Mesenteric fat pad (tissue), 1 donor: ENCODE measurements around the gene TMEM88. TPM values are rescaled to one million over a fixed set of nuclear protein-coding genes. Genes with fewer than 3 reads are reported as not detected.

ENCODE experiments used
- DNase-seq: peaks from one replicate; pipeline ENCODE4 v3.0.0-alpha.2; 2020; ENCODE audit warnings: low spot score
- total RNA-seq: library from RNA; stranded (reverse); fragmentation: NEBNext Ultra II Directional; extraction: Animal tissue kit (Norgen Biotek cat#: 25700); gene quantifications from one replicate; pipeline ENCODE4 v1.2.1, GENCODE V29; 2021
- donor health status: DM: yes; HTN: yes; CAD: no.

The TMEM88 gene
- total RNA-seq, 1 donor from 2014 or later, result 34.2 TPM

DNA sequence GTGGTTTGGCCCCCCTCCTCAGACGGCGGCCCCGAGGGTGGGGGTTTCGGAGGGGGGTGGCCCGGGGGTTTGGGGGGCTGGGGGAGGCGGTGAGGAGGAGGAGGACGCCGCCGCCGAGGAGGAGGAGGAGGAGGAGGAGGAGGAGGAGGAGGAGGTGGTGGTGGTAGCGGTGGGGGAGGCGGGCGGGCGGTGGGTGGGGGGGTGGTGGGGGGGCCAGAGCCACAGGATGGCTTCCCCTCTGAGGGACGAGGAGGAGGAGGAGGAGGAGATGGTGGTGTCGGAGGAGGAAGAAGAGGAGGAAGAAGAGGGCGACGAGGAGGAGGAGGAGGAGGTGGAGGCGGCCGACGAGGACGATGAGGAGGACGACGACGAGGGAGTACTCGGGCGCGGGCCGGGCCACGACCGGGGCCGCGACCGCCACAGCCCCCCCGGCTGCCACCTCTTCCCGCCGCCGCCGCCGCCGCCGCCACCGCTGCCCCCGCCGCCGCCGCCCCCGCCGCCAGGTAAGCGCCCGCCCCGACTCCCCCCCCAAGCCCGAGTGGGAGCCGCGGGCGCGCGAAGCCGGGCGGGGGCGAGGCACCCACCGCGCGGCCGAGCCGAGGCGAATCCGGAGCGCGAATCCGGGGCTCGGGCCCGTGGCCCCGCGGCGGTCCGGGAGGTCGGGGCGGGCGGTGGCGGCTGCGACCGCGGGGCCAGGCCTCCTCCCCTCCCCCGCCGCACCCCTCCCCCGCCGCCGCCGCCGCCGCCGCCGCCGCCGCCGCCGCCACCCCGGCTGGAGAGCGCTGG is 29.9 kb downstream of the TMEM88 start:
- DNase-seq, result no peak

DNA sequence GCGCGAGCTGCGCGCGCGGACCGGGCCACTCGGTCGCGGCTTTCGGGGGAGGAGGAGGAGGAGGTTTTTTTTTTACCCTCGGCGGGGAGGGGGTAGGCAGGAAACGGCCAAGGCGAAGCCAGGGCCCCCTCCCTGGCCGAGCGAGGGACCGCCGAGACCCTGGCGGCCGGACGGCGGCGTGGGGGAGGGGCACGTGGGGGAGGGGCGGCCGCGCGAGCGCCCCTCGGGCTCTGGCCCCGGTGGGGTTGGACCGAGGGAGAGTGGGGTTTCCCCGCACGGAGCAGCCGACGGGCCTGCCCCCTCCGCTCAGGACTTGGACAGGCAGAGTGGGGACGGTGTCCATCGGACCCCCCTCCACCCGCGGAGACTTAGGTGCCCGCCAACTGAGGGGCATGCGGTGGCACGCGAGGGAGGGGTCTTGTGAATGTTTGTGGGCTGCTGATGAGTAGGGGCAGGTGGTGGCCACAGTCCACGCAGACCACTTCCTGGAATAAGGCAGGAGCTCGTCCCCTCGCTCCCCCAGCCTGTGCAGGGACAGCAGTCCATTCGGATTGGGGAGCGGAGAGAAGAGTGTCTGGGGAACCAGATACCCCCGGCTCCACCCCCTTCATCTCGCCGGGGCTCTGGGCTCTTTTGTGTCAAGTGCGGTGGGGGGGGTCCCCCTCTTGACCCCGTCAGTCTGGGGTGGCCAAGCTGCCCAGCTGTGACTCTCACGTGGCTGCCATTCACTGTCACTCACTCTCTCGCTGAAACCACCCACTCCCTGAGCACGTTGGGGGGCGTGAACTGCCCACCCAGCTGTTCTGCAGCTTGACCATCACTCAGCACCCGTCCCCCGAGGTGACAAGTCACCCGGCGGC is 30.7 kb downstream of the TMEM88 start:
- DNase-seq, result no peak

DNA sequence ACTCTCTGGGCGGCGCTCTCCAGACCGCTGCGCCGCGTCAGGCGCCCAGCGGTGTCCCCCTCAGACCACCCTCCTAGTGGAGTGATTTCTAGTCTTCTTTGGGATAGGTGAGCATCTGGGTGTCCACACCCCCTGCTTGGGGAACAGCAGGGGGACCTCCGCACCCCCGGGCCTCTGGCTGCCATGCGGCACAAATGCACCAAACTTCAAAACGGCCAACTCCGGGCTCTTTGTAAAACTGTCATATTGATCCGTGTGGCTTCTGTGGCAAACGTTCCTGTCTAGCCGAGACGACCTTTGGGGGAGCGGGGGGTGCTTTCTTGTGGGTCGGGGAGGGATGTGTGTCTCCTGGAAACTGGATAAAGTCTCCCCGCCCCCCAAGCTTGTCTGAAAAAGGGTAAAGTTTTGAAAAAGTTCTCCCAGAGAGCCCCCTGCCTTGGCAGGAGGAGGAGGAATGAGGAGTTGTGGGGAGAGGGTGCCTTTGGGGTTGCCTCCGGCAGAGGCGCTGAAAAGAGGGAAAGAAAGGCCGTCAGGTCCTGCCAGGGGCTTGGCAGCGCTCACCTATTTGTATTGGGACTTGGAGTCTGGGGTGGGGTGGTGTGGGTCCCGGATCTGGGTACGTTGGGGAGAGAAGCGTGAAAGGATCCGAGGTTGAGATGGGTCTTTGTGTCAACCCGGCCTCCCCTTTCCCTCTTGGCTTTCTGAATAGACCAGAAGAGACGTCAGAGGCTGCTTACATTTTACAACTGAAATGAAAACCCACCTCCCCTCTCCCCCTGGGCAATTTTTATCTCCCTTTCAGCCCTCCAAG is 31.6 kb downstream of the TMEM88 start:
- no peak for DNase-seq

DNA sequence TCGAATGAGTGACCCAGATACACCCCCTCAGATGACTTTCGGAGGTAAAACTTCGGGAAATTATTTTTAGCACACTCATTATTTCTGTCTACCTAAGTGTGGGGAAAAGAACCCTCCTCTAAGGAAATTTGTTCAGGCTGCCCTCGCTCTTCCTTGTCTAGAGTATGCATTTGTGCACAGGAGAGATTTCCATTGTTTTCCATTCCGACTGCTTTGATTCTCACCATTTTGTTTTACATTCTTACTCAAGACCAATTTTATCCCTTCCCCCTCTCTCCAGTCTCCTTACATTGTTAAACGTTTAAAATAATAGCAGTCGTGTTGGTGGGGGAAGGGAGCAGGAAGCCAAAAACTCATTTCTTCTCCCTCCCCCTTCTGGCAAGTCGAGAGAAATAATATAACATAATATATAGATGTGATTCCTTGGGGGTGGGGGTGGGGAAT is 32.2 kb downstream of the TMEM88 start:
- no peak for DNase-seq

DNA sequence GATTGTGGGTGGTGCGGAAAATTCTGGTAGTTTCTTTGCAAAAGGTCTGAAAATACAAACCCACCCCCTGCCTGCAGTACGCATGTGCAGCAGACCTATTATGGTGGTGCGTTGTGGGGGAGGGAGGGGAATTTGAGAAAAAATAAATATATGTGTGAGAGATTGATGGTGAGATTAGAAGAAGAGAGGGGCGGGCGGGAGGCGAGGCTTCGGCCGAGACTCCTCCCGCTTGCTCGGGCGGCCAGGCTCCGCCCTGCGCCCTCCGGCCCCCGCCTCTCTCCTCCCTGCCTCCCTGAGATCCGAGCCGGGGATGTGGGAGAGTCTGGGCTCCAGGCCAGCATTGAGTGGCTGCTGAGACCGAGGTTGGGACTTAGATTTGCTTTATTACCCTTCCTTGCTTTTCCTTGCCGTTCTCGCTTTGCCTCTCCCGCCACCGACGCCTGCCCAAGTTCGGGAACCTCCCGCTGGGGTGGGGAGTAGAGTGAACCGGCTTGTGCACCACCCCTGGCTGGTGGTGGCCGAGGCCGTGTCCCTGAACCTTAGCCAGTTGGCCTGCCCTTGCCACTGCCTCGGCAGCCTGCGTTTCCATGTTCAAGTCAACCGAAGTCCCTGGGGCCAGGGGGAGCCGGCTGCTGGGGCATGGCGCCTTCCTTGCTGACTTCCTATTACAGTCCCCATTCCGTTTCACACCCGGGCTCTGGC is 32.8 kb downstream of the TMEM88 start:
- DNase-seq, result peak; percentile 94

DNA sequence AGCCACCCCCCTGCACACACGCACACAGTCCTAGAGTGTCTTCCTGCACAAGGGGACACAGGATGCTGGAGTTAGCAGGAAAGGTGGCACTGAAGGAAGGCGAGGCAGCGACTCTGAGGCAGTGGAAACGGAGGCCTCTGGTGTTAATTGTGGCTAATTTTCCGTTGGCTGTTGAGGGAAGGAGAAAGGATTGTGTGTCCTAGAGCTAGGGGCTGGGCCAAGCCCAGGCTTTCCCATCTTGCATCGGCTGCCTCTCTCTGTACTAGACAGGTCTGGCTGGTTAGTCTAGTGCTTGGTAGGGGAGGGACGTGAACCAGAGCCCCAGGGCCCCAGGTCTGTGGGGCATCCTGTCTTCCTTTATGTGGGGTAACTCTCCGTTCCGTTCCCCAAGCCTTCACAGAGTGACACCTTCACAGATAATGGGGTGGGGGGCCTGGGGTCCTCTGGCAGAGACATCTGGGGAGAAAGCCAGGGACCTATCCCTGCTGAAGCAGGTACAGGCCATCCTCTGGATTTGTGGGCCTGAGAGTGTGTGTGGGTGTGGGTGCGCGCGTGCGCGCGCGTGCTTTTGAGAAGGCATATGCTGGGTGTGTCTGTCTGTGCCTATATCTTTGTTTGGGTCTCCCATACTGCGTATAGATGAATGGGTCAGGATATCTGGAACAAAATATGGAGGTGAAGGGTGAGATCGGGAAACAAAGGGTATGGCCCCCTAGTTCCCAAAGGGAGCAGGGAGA is 33.5 kb downstream of the TMEM88 start, which contains the start of gene CHD3:
Gene CHD3, plus strand, starts transcription at position 606 of the 737 bp plus-strand sequence. CDS start 212 bp downstream, outside the sequence.
- no peak for DNase-seq

DNA sequence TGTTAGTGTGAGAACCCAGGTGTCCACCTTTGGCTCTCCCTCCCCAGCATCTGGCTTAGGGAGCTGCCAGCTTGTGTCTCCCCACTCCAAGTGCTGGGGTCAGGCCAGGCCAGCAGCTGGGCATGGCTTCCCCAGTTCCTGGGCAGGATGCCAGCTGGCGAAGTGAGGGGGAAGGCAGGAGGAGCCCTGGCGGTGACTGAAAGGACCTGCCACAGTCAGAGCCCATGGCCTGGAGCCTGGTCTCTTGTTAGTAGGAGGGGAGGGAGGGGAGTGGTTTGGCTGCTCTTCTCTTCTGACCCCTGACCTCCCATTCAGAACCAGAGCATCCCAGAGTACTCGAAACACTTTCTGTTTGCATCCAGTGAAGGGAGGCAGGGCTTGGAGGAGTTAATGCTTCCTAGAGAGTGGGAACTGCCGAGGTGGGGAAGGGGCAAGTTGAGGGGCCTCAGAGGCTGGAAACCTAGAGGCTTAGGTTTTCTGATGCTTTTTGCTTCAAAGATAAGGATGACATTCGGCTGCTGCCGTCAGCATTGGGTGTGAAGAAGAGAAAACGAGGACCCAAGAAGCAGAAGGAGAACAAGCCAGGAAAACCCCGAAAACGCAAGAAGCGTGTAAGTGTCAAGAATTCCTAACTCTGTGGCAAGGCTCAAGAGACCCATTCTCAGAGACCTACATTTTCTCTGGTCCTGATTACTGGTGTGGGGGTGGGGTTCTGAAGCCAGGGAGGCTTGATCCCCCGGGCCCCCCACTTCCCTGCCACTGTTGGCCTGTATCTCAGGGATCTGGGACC is 34.5 kb downstream of the TMEM88 start:
- peak; percentile 98 for DNase-seq

DNA sequence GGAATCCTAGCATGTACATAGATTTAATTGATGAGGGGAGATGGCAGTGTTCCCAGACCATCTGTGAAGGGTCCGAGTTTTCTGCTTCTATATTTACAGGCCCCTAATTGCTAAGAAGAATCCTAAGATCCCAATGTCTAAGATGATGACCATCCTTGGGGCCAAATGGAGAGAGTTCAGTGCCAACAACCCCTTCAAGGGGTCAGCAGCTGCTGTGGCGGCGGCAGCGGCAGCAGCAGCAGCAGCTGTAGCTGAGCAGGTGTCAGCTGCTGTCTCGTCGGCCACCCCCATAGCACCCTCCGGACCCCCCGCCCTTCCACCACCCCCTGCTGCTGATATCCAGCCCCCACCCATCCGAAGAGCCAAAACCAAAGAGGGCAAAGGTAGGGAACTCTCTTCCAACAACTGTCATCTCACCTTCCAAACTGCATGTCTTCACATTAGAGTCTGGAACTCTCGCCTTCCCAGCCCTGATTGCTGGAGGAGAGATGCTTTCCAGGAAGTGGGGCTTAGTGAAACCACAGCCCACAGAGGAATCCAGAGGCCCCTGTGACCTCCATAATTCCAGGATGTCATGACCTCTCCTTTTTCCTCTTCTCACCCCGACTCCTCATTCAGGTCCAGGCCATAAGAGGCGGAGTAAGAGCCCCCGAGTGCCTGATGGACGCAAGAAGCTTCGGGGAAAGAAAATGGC is 38.5 kb downstream of the TMEM88 start:
- no peak for DNase-seq

DNA sequence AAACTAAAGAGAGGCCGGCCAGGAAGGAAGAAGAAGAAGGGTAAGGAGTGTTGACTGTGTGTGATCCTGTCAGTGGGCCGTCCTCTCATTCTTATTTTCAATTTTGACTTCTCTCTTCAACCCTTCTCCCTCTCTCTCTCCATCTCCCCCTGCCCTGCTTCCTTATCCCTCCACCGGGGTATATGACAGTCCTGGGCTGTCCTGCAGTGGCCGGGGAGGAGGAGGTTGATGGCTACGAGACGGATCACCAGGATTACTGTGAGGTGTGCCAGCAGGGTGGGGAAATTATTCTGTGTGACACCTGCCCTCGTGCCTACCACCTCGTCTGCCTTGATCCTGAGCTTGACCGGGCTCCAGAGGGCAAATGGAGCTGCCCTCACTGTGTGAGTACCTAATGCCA is 39.4 kb downstream of the TMEM88 start:
- DNase-seq, result no peak

DNA sequence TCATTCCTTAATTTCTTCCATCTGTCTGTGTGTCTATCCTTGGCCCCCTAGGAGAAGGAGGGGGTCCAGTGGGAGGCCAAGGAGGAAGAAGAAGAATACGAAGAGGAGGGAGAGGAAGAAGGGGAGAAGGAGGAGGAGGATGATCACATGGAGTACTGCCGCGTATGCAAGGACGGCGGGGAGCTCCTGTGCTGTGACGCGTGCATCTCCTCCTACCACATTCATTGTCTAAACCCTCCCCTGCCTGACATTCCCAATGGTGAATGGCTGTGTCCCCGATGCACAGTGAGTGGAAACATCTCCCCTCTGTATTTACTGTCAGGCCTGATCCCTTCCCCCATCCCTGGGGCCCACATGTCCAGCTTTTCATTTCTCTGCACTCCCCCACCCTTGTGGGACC is 40.0 kb downstream of the TMEM88 start:
- no peak for DNase-seq

DNA sequence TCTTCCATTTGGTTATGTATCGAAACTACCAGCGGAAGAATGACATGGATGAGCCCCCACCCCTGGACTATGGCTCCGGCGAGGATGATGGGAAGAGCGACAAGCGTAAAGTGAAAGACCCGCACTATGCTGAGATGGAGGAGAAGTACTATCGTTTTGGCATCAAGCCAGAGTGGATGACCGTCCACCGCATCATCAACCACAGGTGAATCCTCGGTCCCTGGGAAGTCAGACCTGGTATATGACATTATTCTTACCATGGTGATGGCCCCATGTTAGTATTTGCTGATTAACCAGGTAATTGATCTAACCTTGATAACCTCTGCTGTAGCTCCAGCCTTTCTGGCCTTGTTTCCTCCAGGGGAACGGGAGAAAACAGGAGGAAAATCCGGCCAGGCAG is 42.2 kb downstream of the TMEM88 start:
- no peak for DNase-seq

DNA sequence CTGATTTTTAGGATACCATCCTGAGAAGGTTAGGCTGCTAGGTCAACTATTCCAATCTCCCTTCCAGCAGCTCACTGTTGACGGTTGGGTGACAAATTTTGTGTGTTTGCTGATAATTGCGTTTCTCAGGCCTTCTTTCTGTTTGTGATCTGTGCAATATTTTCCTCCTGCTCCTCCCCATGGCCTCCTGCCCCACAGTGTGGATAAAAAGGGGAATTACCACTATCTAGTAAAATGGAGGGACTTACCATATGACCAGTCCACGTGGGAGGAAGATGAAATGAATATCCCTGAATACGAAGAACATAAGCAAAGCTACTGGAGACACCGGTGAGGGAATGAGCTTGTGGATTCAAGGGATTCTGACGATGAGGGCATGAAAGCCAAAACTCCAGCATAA is 42.9 kb downstream of the TMEM88 start:
- no peak for DNase-seq

DNA sequence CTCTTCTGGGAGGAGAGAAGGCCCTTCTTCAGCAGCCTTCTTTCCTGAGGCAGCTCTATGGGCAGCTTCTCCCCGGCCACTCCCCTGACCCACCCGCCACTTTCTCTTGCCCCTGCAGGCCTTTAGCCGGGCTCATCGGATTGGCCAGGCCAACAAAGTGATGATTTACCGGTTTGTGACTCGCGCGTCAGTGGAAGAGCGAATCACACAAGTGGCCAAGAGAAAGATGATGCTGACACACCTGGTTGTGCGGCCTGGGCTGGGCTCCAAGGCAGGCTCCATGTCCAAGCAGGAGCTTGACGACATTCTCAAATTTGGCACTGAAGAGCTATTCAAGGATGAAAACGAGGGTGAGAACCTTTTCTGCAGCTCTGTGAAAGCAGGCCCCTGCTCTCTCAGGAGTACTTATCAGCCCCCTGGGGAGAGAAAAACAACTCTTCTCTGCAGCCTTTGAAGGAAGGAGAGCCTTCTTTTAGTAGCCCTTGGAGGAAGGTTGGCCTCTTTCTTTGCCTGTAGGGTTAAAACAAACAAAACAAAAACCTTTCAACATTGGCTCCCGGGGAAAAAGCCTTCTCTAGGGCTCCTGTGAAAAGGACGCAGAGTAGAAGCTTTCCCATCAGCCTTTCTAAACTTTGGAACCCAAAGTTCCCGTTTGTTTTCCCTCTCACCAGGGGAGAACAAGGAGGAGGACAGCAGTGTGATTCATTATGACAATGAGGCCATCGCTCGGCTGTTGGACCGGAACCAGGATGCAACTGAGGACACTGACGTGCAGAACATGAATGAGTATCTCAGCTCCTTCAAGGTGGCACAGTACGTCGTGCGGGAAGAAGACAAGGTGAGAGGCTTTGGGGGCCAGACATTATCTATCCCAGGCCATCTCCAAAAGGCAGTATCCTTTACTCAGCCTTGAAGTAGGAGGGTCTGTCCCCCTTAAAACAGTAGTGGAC is 48.6 kb downstream of the TMEM88 start:
- no peak for DNase-seq
